HCT116 (cell line): ENCODE results near the gene CASZ1. TPM values are rescaled to one million over a fixed set of nuclear protein-coding genes. Genes with fewer than 3 reads are reported as not detected.

ENCODE experiments used
- ATAC-seq: fragments of 200-7000 bp; cut with Tn5 transposase; 2 replicates; pipeline ENCODE4 v1.9.1; 2020; ENCODE audit warnings: mild to moderate bottlenecking, moderate library complexity
- BruUV-seq: library from RNA; stranded (reverse); fragments of 400-500 nt; replicated peaks from 2 replicates; lab custom pipeline; 2021; lab: Mats Ljungman, UMichigan
- CTCF ChIA-PET: fragments of 300-600 bp; sonication (Branson Sonifier 250); formaldehyde crosslinking; loops from one replicate; lab custom pipeline; 2021; ENCODE audit warnings: antibody characterized with exemption; lab: Charles Lee
- POLR2A ChIA-PET: fragments of 300-600, 350-600 bp; sonication (Branson Sonifier 250); formaldehyde crosslinking; loops from one replicate; lab custom pipeline; 2021; ENCODE audit warnings: antibody characterized with exemption; lab: Charles Lee
- RAD21 ChIA-PET, 2 experiments: fragments of 300-600 bp; sonication (Branson Sonifier 250); formaldehyde crosslinking; loops; one replicate each; lab custom pipeline; 2023; ENCODE audit warnings: low total read pairs in 2 of 2; ENCODE audit not compliant: uncharacterized antibody in 2 of 2, unreplicated experiment in 2 of 2, low non-redundant PET in 1 of 2; lab: Charles Lee
- DNase-seq: peaks from one replicate; pipeline ENCODE4 v3.0.0-alpha.2; 2010; ENCODE audit warnings: low read depth, low spot score
- H2AFZ ChIP-seq: fragments of 200-600 bp; shearing (Covaris generic), sonication (generic); 2 replicates; pipeline ENCODE4 v1.6.1; 2017; ENCODE audit warnings: low read depth, mixed run types, mixed read lengths, antibody characterized with exemption, low read length; ENCODE audit not compliant: poor library complexity, severe bottlenecking
- H3K27ac ChIP-seq: 2 replicates; pipeline ENCODE4 v1.5.1; 2012; ENCODE audit warnings: low read depth, low read length
- H3K27me3 ChIP-seq: fragments of 200-600 bp; sonication (generic); 2 replicates; pipeline ENCODE4 v1.6.1; 2016; ENCODE audit warnings: mixed run types, low read length, mixed read lengths; ENCODE audit not compliant: insufficient read depth
- H3K36me3 ChIP-seq, 2 experiments: fragments of 200-500 bp in 1 of 2; fragments of 200-600 bp in 1 of 2; sonication (Bioruptor generic) in 1 of 2; sonication (generic) in 1 of 2; 2 replicates each; pipeline versions ENCODE4 v1.5.1 to v1.6.1; 2014 to 2016; ENCODE audit warnings: low read length in 2 of 2, inconsistent platforms in 1 of 2, mixed read lengths in 1 of 2, mixed run types in 1 of 2; ENCODE audit not compliant: insufficient read depth in 2 of 2, control insufficient read depth in 1 of 2
- H3K4me1 ChIP-seq, 2 experiments: fragments of 200-600 bp in 1 of 2; sonication (generic) in 1 of 2; 2 replicates each; pipeline versions ENCODE4 v1.5.1 to v1.6.1; 2012 to 2017; ENCODE audit warnings: low read length in 2 of 2, inconsistent platforms in 1 of 2, mild to moderate bottlenecking in 1 of 2, mixed read lengths in 1 of 2, mixed run types in 1 of 2, moderate library complexity in 1 of 2; ENCODE audit not compliant: insufficient read depth in 2 of 2, control insufficient read depth in 1 of 2
- H3K4me2 ChIP-seq: fragments of 200-600 bp; sonication (generic); 2 replicates; pipeline ENCODE4 v1.6.1; 2017; ENCODE audit warnings: mixed run types, low read length, mixed read lengths
- H3K4me3 ChIP-seq, 2 experiments: fragments of 200-600 bp in 1 of 2; sonication (generic) in 1 of 2; replicated peaks in 1 of 2; 2 replicates each; pipeline ENCODE4 v1.5.1; 2011 to 2016; ENCODE audit warnings: low read length in 2 of 2, control low read depth in 1 of 2, low read depth in 1 of 2, mild to moderate bottlenecking in 1 of 2, mixed read lengths in 1 of 2, mixed run types in 1 of 2
- H3K79me2 ChIP-seq: fragments of 200-600 bp; sonication (generic); 2 replicates; pipeline ENCODE4 v1.6.1; 2017; ENCODE audit warnings: mild to moderate bottlenecking, mixed run types, low read length, moderate library complexity, mixed read lengths; ENCODE audit not compliant: insufficient read depth
- H3K9ac ChIP-seq: fragments of 200-600 bp; sonication (generic); 2 replicates; pipeline ENCODE4 v1.6.1; 2016; ENCODE audit warnings: low read length, mixed read lengths
- H3K9me2 ChIP-seq: fragments of 200-600 bp; sonication (generic), shearing (Covaris generic); 2 replicates; pipeline ENCODE4 v1.6.1; 2017; ENCODE audit warnings: mixed run types, mild to moderate bottlenecking, moderate library complexity; ENCODE audit not compliant: insufficient read depth
- H3K9me3 ChIP-seq, 2 experiments: fragments of 200-500 bp in 1 of 2; fragments of 200-600 bp in 1 of 2; sonication (Bioruptor generic) in 1 of 2; sonication (generic) in 1 of 2; 2 replicates each; pipeline ENCODE4 v1.6.1; 2014 to 2017; ENCODE audit warnings: low read length in 2 of 2, mixed read lengths in 2 of 2, inconsistent platforms in 1 of 2, low read depth in 1 of 2, mild to moderate bottlenecking in 1 of 2, mixed run types in 1 of 2, moderate library complexity in 1 of 2; ENCODE audit not compliant: control insufficient read depth in 1 of 2, insufficient read depth in 1 of 2
- H4K20me1 ChIP-seq: fragments of 200-600 bp; sonication (generic), shearing (Covaris generic); 2 replicates; pipeline ENCODE4 v1.6.1; 2017; ENCODE audit warnings: mixed run types, mild to moderate bottlenecking, moderate library complexity; ENCODE audit not compliant: insufficient read depth
- EGR1 ChIP-seq: IDR thresholded peaks from 2 replicates; pipeline ENCODE4 v1.6.1; 2012; ENCODE audit warnings: low read depth
- ELF1 ChIP-seq: IDR thresholded peaks from 2 replicates; pipeline ENCODE4 v1.6.1; 2012; ENCODE audit warnings: low read depth, borderline replicate concordance
- EZH2 ChIP-seq: fragments of 200-600 bp; sonication (generic); IDR thresholded peaks from 2 replicates; pipeline ENCODE4 v1.6.1; 2017; ENCODE audit warnings: antibody characterized with exemption, mixed run types
- FOSL1 ChIP-seq: IDR thresholded peaks from 2 replicates; pipeline ENCODE4 v1.6.1; 2012; ENCODE audit warnings: low read depth
- POLR2AphosphoS5 ChIP-seq: IDR thresholded peaks from 2 replicates; pipeline ENCODE4 v1.6.1; 2011; ENCODE audit warnings: mild to moderate bottlenecking, low read depth, low read length, moderate library complexity
- RAD21 ChIP-seq: IDR thresholded peaks from 2 replicates; pipeline ENCODE4 v1.6.1; 2012; ENCODE audit warnings: low read depth, mild to moderate bottlenecking
- SIN3A ChIP-seq: IDR thresholded peaks from 2 replicates; pipeline ENCODE4 v1.6.1; 2012; ENCODE audit warnings: low read depth
- SP1 ChIP-seq: IDR thresholded peaks from 2 replicates; pipeline ENCODE4 v1.6.1; 2012; ENCODE audit warnings: low read depth
- intact Hi-C: fragments of 100-400 bp; cut with micrococcal nuclease; formaldehyde crosslinking; loops from 2 replicates; pipeline ENCODE4 v1.10.0; 2022
- total RNA-seq: library from RNA; stranded (reverse); gene quantifications from one replicate; pipeline ENCODE4 v1.2.1, GENCODE V29; 2021; ENCODE audit not compliant: unreplicated experiment
- TF ChIP-seq, protein P1 (sequence below): IDR thresholded peaks from 2 replicates; pipeline ENCODE4 v1.6.1; 2012; ENCODE audit warnings: low read depth
- TF ChIP-seq, protein P2 (sequence below), 3 experiments: fragments of 200-600 bp in 1 of 3; sonication (generic) in 1 of 3; IDR thresholded peaks in 2 of 3; conservative IDR thresholded peaks in 1 of 3; 2 replicates each; pipeline ENCODE4 v1.5.1; 2012 to 2017; ENCODE audit warnings: low read depth in 2 of 3, low read length in 2 of 3, antibody characterized with exemption in 1 of 3, borderline replicate concordance in 1 of 3, control low read depth in 1 of 3, mild to moderate bottlenecking in 1 of 3, mixed read lengths in 1 of 3, mixed run types in 1 of 3, moderate library complexity in 1 of 3; ENCODE audit not compliant: insufficient read depth in 1 of 3
- TF ChIP-seq, protein P3 (sequence below): IDR thresholded peaks from 2 replicates; pipeline ENCODE4 v1.6.1; 2012

CASZ1 gene
- total RNA-seq, 1 experiment from 2014 or later: 7.7 TPM

DNA sequence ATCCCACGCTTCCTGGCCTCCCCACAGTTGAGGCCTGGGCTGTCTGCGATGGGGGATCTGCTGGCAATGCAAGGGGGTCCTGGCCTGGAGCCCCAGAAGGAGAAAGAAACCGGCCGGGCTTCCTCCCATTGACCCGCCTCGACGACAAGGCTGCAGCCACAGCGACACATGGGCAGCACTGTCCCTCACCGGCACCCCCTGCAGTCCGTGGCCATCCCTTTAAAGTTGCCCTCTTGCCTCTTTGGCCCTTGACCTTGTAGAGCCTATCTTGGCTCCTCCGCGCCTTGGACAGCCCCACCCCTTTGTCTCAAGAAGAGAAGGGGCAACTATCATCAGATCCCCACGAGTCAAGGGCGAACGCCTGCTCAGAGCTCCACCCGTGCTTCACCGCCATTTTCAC, 106.0 kb downstream of the CASZ1 start:
- no peaks in the 10 kb centered on the region for H3K36me3 ChIP-seq
- DNase-seq: no peak
- intact Hi-C loops: loop anchor here (5.0 kb wide), 2 partner anchors 112 to 177 kb away; no protein-coding TSS in a partner anchor
- H4K20me1 ChIP-seq: no peaks in the 10 kb centered on the region
- H3K9me2 ChIP-seq: no peaks in the 10 kb centered on the region
- no TSS peak for BruUV-seq
- no peaks in the 10 kb centered on the region for H3K27me3 ChIP-seq
- no peak overlapping the region for H2AFZ ChIP-seq
- TF ChIP-seq RAD21 (no peak), ELF1 (no peak), SP1 (no peak), EGR1 (no peak), SIN3A (no peak), POLR2AphosphoS5 (no peak), FOSL1 (no peak), EZH2 (no peak)
- TF ChIP-seq, protein P1, sequence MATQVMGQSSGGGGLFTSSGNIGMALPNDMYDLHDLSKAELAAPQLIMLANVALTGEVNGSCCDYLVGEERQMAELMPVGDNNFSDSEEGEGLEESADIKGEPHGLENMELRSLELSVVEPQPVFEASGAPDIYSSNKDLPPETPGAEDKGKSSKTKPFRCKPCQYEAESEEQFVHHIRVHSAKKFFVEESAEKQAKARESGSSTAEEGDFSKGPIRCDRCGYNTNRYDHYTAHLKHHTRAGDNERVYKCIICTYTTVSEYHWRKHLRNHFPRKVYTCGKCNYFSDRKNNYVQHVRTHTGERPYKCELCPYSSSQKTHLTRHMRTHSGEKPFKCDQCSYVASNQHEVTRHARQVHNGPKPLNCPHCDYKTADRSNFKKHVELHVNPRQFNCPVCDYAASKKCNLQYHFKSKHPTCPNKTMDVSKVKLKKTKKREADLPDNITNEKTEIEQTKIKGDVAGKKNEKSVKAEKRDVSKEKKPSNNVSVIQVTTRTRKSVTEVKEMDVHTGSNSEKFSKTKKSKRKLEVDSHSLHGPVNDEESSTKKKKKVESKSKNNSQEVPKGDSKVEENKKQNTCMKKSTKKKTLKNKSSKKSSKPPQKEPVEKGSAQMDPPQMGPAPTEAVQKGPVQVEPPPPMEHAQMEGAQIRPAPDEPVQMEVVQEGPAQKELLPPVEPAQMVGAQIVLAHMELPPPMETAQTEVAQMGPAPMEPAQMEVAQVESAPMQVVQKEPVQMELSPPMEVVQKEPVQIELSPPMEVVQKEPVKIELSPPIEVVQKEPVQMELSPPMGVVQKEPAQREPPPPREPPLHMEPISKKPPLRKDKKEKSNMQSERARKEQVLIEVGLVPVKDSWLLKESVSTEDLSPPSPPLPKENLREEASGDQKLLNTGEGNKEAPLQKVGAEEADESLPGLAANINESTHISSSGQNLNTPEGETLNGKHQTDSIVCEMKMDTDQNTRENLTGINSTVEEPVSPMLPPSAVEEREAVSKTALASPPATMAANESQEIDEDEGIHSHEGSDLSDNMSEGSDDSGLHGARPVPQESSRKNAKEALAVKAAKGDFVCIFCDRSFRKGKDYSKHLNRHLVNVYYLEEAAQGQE: no peak
- TF ChIP-seq, protein P2, sequence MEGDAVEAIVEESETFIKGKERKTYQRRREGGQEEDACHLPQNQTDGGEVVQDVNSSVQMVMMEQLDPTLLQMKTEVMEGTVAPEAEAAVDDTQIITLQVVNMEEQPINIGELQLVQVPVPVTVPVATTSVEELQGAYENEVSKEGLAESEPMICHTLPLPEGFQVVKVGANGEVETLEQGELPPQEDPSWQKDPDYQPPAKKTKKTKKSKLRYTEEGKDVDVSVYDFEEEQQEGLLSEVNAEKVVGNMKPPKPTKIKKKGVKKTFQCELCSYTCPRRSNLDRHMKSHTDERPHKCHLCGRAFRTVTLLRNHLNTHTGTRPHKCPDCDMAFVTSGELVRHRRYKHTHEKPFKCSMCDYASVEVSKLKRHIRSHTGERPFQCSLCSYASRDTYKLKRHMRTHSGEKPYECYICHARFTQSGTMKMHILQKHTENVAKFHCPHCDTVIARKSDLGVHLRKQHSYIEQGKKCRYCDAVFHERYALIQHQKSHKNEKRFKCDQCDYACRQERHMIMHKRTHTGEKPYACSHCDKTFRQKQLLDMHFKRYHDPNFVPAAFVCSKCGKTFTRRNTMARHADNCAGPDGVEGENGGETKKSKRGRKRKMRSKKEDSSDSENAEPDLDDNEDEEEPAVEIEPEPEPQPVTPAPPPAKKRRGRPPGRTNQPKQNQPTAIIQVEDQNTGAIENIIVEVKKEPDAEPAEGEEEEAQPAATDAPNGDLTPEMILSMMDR (IDR thresholded peaks at IDR 0.05 in 2 of 3, conservative IDR thresholded peaks at IDR 0.05 in 1 of 3; ENCODE audit: borderline replicate concordance in 1 of 3, insufficient read depth in 1 of 3, low read depth in 2 of 3, low read length in 2 of 3): no peak
- TF ChIP-seq, protein P3, sequence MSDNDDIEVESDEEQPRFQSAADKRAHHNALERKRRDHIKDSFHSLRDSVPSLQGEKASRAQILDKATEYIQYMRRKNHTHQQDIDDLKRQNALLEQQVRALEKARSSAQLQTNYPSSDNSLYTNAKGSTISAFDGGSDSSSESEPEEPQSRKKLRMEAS: no peak
- H3K4me3 ChIP-seq: no peak overlapping the region
- H3K9me3 ChIP-seq: no peaks in the 10 kb centered on the region
- ChIA-PET RAD21 (no interaction called here), CTCF (no interaction called here), POLR2A (no interaction called here)
- no peak overlapping the region for H3K9ac ChIP-seq
- no peaks in the 10 kb centered on the region for H3K79me2 ChIP-seq
- H3K27ac ChIP-seq: no peak overlapping the region
- ATAC-seq: no peak
- H3K4me1 ChIP-seq: peaks cover 21 to 45% of the 10 kb centered on the region in 2 experiments
- no peak overlapping the region for H3K4me2 ChIP-seq
